Suprapubic skin (tissue), 4 donors: ENCODE data around the gene PGP. TPM values are rescaled to one million over a fixed set of nuclear protein-coding genes. Genes with fewer than 3 reads are reported as not detected.

Experiments used
- DNase-seq, 2 donors: peaks; one replicate each; pipeline ENCODE4 v3.0.0-alpha.2; 2019; ENCODE audit warnings: low spot score in 2 of 2
- H3K27ac ChIP-seq: fragments of 200-600 bp; sonication (generic); one replicate; pipeline ENCODE4 v1.5.1; 2019
- H3K27me3 ChIP-seq: fragments of 200-600 bp; sonication (generic); one replicate; pipeline ENCODE4 v1.5.1; 2019
- H3K36me3 ChIP-seq: fragments of 200-600 bp; sonication (generic); one replicate; pipeline ENCODE4 v1.5.1; 2019
- H3K4me1 ChIP-seq: fragments of 200-600 bp; sonication (generic); one replicate; pipeline ENCODE4 v1.5.1; 2019
- H3K4me3 ChIP-seq: fragments of 200-600 bp; sonication (generic); one replicate; pipeline ENCODE4 v1.5.1; 2019; ENCODE audit warnings: mild to moderate bottlenecking
- H3K9me3 ChIP-seq: fragments of 200-600 bp; sonication (generic); one replicate; pipeline ENCODE4 v1.5.1; 2019
- EP300 ChIP-seq: sonication (generic); formaldehyde crosslinking; IDR thresholded peaks from one replicate; pipeline ENCODE4 v1.6.1; 2017; ENCODE audit warnings: antibody characterized with exemption
- POLR2A ChIP-seq, 2 donors: fragments of 450-650 bp; IDR thresholded peaks; one replicate each; pipeline ENCODE4 v1.6.1; 2017; ENCODE audit warnings: antibody characterized with exemption in 2 of 2, mild to moderate bottlenecking in 2 of 2, moderate library complexity in 2 of 2
- POLR2AphosphoS5 ChIP-seq, 3 donors: sonication (generic); formaldehyde crosslinking; IDR thresholded peaks; one replicate each; pipeline ENCODE4 v1.6.1; 2017; ENCODE audit warnings: antibody characterized with exemption in 3 of 3
- WGBS: methylation state at CpG from one replicate; pipeline ENCODE4 v1.1.5; 2018; 5-methylcytosine and 5-hydroxymethylcytosine counted together
- total RNA-seq, 4 donors: library from RNA; depleted of rRNA; stranded (reverse); fragments of >200 nt; gene quantifications; one replicate each; pipeline ENCODE4 v1.1.0, GENCODE V29; 2016
- TF ChIP-seq, protein P1 (sequence below), 2 donors: fragments of 200-600 bp in 1 of 2; fragments of 450-650 bp in 1 of 2; sonication (generic) in 1 of 2; IDR thresholded peaks; one replicate each; pipeline ENCODE4 v1.5.1; 2016 to 2019; ENCODE audit warnings: antibody characterized with exemption in 2 of 2, mild to moderate bottlenecking in 1 of 2, moderate library complexity in 1 of 2

The PGP gene
- total RNA-seq, 4 donors from 2014 or later = 6.8 to 9.5 (median 7.6) TPM

DNA sequence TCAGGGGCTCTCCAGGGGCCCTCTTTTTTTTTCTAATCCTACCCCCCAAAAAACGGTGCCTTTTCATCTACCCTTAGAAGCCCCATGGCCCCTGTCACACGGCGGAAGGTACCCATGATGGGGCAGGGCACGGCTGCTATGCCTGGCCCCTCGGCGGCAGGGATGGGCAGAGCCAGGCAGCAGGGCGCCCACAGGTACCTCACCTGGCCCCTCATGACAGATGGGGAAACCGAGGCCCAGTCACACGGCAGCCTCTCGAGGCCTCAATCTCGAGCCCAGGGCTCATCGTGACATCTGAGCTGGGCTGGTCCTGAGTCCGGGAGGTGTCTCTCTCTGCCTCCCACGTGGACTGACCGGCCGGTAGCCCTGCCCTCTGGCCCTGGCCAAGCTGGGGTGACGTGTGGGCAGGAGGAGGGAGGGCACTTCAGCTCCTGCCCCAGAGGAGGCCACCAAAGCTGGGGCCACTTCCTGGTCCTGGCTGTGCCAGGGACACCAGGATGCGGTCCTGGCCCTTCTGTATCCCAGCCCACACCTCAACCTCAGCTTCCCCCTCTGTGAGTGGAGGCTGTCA lies 47.5 kb downstream of the PGP start:
- H3K4me3 ChIP-seq = no peak overlapping the region
- WGBS = 85% methylated on average over 14 of the region's 18 CpGs
- H3K36me3 ChIP-seq = peaks cover 51% of the 10 kb centered on the region
- H3K4me1 ChIP-seq = peaks cover 20% of the 10 kb centered on the region
- DNase-seq = no peak
- H3K27ac ChIP-seq = no peak overlapping the region
- no peaks in the 10 kb centered on the region for H3K9me3 ChIP-seq
- TF ChIP-seq, protein P1, sequence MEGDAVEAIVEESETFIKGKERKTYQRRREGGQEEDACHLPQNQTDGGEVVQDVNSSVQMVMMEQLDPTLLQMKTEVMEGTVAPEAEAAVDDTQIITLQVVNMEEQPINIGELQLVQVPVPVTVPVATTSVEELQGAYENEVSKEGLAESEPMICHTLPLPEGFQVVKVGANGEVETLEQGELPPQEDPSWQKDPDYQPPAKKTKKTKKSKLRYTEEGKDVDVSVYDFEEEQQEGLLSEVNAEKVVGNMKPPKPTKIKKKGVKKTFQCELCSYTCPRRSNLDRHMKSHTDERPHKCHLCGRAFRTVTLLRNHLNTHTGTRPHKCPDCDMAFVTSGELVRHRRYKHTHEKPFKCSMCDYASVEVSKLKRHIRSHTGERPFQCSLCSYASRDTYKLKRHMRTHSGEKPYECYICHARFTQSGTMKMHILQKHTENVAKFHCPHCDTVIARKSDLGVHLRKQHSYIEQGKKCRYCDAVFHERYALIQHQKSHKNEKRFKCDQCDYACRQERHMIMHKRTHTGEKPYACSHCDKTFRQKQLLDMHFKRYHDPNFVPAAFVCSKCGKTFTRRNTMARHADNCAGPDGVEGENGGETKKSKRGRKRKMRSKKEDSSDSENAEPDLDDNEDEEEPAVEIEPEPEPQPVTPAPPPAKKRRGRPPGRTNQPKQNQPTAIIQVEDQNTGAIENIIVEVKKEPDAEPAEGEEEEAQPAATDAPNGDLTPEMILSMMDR (IDR thresholded peaks at IDR 0.05) = no peak
- H3K27me3 ChIP-seq = no peaks in the 10 kb centered on the region

DNA sequence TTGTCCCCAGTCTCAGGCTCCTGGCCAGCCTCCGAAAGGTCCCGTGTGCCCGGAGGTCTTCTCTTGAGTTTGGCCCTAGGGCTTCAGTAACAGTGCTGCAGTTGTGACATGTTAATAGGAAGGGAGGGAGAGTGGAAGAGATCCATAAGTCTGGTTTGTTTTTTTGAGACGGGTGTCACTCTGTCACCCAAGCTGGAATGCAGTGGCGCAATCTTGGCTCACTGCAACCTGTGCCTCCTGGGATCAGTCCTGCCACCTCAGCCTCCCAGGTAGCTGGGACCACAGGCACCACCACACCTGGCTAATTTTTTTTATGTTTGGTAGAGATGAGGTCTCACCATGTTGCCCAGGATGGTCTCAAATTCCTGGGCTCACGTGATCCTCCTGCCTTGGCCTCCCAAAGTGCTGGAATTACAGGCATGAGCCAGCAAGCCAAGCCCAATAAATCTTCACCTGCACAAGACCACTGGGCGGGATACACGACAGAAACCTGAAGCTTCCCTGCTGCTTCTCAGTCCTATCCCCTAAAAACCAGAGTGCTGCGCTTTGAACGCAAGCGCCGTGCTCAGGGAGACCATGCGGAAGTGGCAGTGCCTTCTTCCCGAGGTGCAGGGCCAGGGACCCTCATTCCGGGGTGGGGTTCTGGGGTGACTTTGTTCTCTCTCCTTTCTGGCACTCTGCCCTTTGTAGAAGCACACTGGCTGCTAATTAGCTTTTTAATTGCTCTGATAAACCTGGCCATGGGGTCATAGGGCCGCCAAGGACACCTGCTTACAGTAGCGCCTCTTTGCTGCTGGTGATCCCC lies 48.2 kb downstream of the PGP start:
- no peaks in the 10 kb centered on the region for H3K9me3 ChIP-seq
- H3K36me3 ChIP-seq = peaks cover 44% of the 10 kb centered on the region
- H3K4me1 ChIP-seq = peaks cover 27% of the 10 kb centered on the region
- DNase-seq = no peak
- no peak for TF ChIP-seq POLR2AphosphoS5 (IDR thresholded peaks at IDR 0.05)
- TF ChIP-seq POLR2A (IDR thresholded peaks at IDR 0.05) = no peak
- TF ChIP-seq EP300 = no peak
- TF ChIP-seq, protein P1 (IDR thresholded peaks at IDR 0.05) = no peak
- H3K27ac ChIP-seq = no peak overlapping the region
- WGBS = 84% methylated on average over 15 of the region's 17 CpGs
- no peak overlapping the region for H3K4me3 ChIP-seq
- no peaks in the 10 kb centered on the region for H3K27me3 ChIP-seq

DNA sequence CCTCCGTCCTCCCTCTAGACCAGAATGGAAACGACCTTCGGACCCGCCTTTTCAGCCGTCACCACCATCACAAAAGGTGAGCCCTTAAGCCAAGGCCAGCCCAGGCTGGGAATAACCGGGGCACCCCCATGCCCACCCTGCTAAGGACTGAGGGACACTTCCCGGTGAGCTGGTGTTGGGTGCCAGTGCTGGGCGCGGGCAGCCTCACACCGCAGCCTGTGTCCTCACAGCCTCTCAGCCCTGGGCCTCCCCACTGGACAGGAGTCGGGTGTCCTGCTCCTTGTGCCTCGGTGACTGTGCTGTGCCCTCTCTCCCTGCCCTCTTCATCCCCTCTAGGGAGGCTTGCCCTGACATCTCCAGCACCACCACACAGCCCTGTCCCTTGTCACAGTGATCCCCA lies 48.8 kb downstream of the PGP start:
- H3K27me3 ChIP-seq = no peaks in the 10 kb centered on the region
- 93% methylated on average over 2 of the region's 12 CpGs for WGBS
- H3K36me3 ChIP-seq = peaks cover 38% of the 10 kb centered on the region
- H3K4me3 ChIP-seq = no peak overlapping the region
- H3K27ac ChIP-seq = no peak overlapping the region
- no peak for DNase-seq
- H3K4me1 ChIP-seq = peaks cover 33% of the 10 kb centered on the region
- no peak for TF ChIP-seq POLR2AphosphoS5 (IDR thresholded peaks at IDR 0.05)
- no peak for TF ChIP-seq POLR2A (IDR thresholded peaks at IDR 0.05)
- TF ChIP-seq, protein P1 (IDR thresholded peaks at IDR 0.05) = no peak
- TF ChIP-seq EP300 = no peak
- H3K9me3 ChIP-seq = no peaks in the 10 kb centered on the region

DNA sequence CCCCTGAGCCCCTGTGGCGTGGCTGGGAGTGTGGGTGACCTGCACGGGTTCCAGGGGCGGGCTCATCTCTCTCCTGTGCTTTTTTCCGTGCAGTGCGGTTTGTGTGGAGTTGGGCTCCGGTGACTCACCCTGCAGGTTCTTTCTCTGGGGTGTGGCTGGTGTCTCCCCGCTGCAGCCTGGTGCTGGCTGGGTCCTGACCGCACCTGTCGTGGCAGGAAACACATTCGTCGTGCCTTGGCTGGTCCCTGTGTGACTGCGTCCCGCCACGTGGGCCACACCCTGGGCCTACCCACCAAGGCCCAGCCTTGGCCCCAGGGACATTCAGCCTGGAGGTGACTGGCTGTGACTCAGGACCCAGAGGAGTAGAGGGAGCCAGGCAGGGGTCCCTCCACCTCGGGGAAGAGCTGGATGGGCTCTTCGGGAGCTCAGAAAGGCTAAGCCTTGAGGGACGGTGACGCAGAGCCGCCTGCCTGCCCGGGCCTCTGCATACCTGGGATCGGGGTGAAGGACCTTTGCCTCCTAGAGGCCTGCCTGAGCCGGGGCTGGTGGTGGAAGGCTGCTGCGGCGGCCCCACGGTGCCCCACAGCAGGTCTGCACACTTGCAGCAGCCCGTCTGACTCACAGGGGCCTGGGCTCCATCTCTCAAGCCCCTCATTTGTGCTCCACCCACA lies 51.3 kb downstream of the PGP start:
- peak in 1 of 2 donors; percentile 84 for DNase-seq
- H3K9me3 ChIP-seq = no peaks in the 10 kb centered on the region
- no peaks in the 10 kb centered on the region for H3K27me3 ChIP-seq
- peak in 2 of 3 donors; percentile 71 to 78 for TF ChIP-seq POLR2AphosphoS5 (IDR thresholded peaks at IDR 0.05)
- no peak for TF ChIP-seq EP300
- peaks cover 27% of the 10 kb centered on the region for H3K36me3 ChIP-seq
- H3K4me3 ChIP-seq = peak overlapping the region; percentile 17
- H3K4me1 ChIP-seq = peaks cover 58% of the 10 kb centered on the region
- H3K27ac ChIP-seq = peak overlapping the region; percentile 90
- 65% methylated on average over 23 of the region's 26 CpGs for WGBS

DNA sequence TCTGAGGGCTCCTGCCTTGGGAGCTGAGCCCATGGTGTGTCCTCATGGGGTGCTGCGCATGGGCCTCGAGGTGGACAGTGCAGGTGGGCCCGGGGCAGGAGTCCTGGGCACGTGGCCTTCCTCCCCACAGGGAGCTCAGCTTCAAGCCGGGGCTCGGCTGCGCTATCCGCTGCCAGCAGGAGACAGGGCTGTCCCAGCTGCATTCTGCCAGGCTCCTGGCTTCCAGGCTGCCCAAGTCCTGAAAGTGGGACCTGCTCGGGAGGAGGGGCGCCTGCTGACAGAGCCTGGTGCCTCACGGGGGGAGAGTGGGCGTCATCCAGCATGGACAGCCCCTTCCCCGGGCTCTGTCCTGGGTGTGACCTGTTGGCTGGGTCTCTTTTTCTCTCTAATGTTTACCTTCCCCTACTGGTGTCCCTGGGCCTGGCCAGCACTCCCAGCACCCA lies 51.9 kb downstream of the PGP start:
- WGBS = 63% methylated on average over 6 of the region's 13 CpGs
- TF ChIP-seq, protein P1 (IDR thresholded peaks at IDR 0.05) = no peak
- TF ChIP-seq POLR2AphosphoS5 (IDR thresholded peaks at IDR 0.05) (no peak), EP300 (no peak), POLR2A (IDR thresholded peaks at IDR 0.05) (no peak)
- peak overlapping the region; percentile 17 for H3K4me3 ChIP-seq
- peaks cover 21% of the 10 kb centered on the region for H3K36me3 ChIP-seq
- no peaks in the 10 kb centered on the region for H3K9me3 ChIP-seq
- no peaks in the 10 kb centered on the region for H3K27me3 ChIP-seq
- DNase-seq = no peak
- H3K4me1 ChIP-seq = peaks cover 65% of the 10 kb centered on the region
- peak overlapping the region; percentile 90 for H3K27ac ChIP-seq
